ENCODE results near the gene LZTS3. TPM values are rescaled to one million over a fixed set of nuclear protein-coding genes. Genes with fewer than 3 reads are reported as not detected.

LZTS3 gene
- polyA plus RNA-seq, 1 donor (not counting 4 experiments of a cell fraction or from before 2014, with no cell fraction given) = 2.5 TPM

GRCh38 chr20:3115190-3116107 is 57.9 kb downstream of the LZTS3 start:
- H3K9me1 ChIP-seq (ENCODE audit: control insufficient read depth, extremely low read depth, insufficient read depth, low read length) = no peaks in the 10 kb centered on the region
- peaks cover 2% of the 10 kb centered on the region for H4K20me1 ChIP-seq (ENCODE audit: control insufficient read depth, extremely low read depth, insufficient read depth, low read length)
- no peaks in the 10 kb centered on the region for H3K4me1 ChIP-seq (ENCODE audit: control insufficient read depth, extremely low read depth, insufficient read depth, low read length)
- no peaks in the 10 kb centered on the region for H3K9me3 ChIP-seq (ENCODE audit: control insufficient read depth, low read depth, low read length)
- dilution Hi-C loops (cut with MboI; ENCODE audit: extremely low pct_ligation_motif_present, low sequenced_read_pairs) = no loop called here
- no peak overlapping the region for H3K4me2 ChIP-seq (ENCODE audit: control insufficient read depth, extremely low read depth, insufficient read depth, low read depth, low read length)
- DNase-seq (ENCODE audit: low read depth, low spot score) = no peak
- peak; percentile 53 to 83 (median 61) for TF ChIP-seq CTCF (optimal IDR thresholded peaks at IDR 0.05 in 1 of 3, IDR thresholded peaks at IDR 0.05 in 1 of 3, conservative IDR thresholded peaks at IDR 0.05 in 1 of 3; ENCODE audit: extremely low read depth in 1 of 3, insufficient read depth in 2 of 3, low read length in 3 of 3)
- TF ChIP-seq EZH2 (IDR thresholded peaks at IDR 0.05; ENCODE audit: low read length) = no peak
- no peak overlapping the region for H2AFZ ChIP-seq (ENCODE audit: control insufficient read depth, low read length)
- H3K79me2 ChIP-seq (ENCODE audit: control insufficient read depth, insufficient read depth, low read length) = no peaks in the 10 kb centered on the region
- H3K4me3 ChIP-seq (ENCODE audit: control insufficient read depth in 2 of 3, extremely low read depth in 1 of 3, insufficient read depth in 2 of 3, low read depth in 1 of 3, low read length in 3 of 3) = no peak overlapping the region
- H3K27ac ChIP-seq (ENCODE audit: control insufficient read depth, insufficient read depth, low read length) = no peak overlapping the region
- no peak overlapping the region for H3K9ac ChIP-seq (ENCODE audit: control insufficient read depth, extremely low read depth, insufficient read depth, low read length)
- H3K36me3 ChIP-seq (ENCODE audit: control insufficient read depth in 2 of 2, extremely low read depth in 1 of 2, insufficient read depth in 2 of 2, low read length in 2 of 2) = peaks cover 0 to 3% of the 10 kb centered on the region in 2 experiments
- no peak for FAIRE-seq
- H3K27me3 ChIP-seq (ENCODE audit: control insufficient read depth, extremely low read depth, insufficient read depth, low read length) = no peaks in the 10 kb centered on the region

Other genes with a start within 250 kb of the LZTS3 start
- 0.18 TPM in 1 of 3 replicates, not detected in the others for gene GNRH2, start 129.9 kb downstream of the LZTS3 start, polyA plus RNA-seq
- gene MRPS26, start 127.5 kb downstream of the LZTS3 start, polyA plus RNA-seq = 29.8 to 37.4 TPM (median 33.0 TPM) in 3 replicates
- gene OXT, start 101.9 kb downstream of the LZTS3 start, polyA plus RNA-seq = not detected in 3 replicates
- not detected in 3 replicates for gene AVP, start 88.8 kb downstream of the LZTS3 start, polyA plus RNA-seq
- gene FASTKD5, start 13.7 kb downstream of the LZTS3 start, polyA plus RNA-seq = 23.7 to 30.9 TPM (median 25.7 TPM) in 3 replicates
- gene UBOX5, start 13.7 kb downstream of the LZTS3 start, polyA plus RNA-seq = 1.8 to 2.8 TPM (median 1.8 TPM) in 3 replicates
- 31.0 to 41.5 TPM (median 32.2 TPM) in 3 replicates for gene DDRGK1, start 31.1 kb upstream of the LZTS3 start, polyA plus RNA-seq
- 40.5 to 45.4 TPM (median 44.9 TPM) in 3 replicates for gene ITPA, start 35.9 kb upstream of the LZTS3 start, polyA plus RNA-seq
- gene SLC4A11, start 65.6 kb upstream of the LZTS3 start, polyA plus RNA-seq = 3.9 to 5.0 TPM (median 4.7 TPM) in 3 replicates
- 8.8 to 9.8 TPM (median 9.2 TPM) in 3 replicates for gene DNAAF9, start 234.1 kb upstream of the LZTS3 start, polyA plus RNA-seq

Data from keratinocyte (primary cell).